ENCODE measurements around the gene PARP15.
"Not testable (repeated sequence)": the region's sequence is repeated elsewhere in the genome, so short reads cannot be mapped to it uniquely, and the experiment has no call there.

PARP15 gene

GRCh38 chr3:122674339-122674738 lies 96.9 kb downstream of the PARP15 start:
- no peak for DNase-seq

- DNase-seq, result no peak
These were observed 99.3 kb downstream of the PARP15 start for GRCh38 chr3:122676759-122677158.

GRCh38 chr3:122677216-122677615 lies 99.8 kb downstream of the PARP15 start:
- no peak for DNase-seq

GRCh38 chr3:122678506-122678905 lies 101.1 kb downstream of the PARP15 start:
- no peak for DNase-seq

GRCh38 chr3:122679085-122679881 lies 101.8 kb downstream of the PARP15 start:
- DNase-seq, result peak; percentile 88 to 89

- DNase-seq, result peak; percentile 51
These were observed 102.5 kb downstream of the PARP15 start for GRCh38 chr3:122679882-122680474.

GRCh38 chr3:122680475-122681283 lies 103.2 kb downstream of the PARP15 start, which contains the start of gene PARP14:
PARP14 (plus strand) TSS chr3:122680839; CDS start chr3:122680884, 45 bp downstream.
- DNase-seq, result peak; percentile 70 to 78

- DNase-seq, result peak in 1 of 2 experiments; percentile 30
These were observed 104.0 kb downstream of the PARP15 start for GRCh38 chr3:122681284-122681973.

- no peak for DNase-seq
These were observed 104.5 kb downstream of the PARP15 start for GRCh38 chr3:122681974-122682409.

GRCh38 chr3:122682778-122683411 lies 105.4 kb downstream of the PARP15 start:
- DNase-seq, result not testable (repeated sequence)

- no peak for DNase-seq
These were observed 109.8 kb downstream of the PARP15 start for GRCh38 chr3:122687298-122687697.

Data from activated T-cell treated with anti-CD3 and anti-CD28 coated beads, Interleukin-2, amount 50 U/mL, for 48 hours (primary cell).